ENCODE measurements around the gene PDIA5.

The PDIA5 gene

DNA sequence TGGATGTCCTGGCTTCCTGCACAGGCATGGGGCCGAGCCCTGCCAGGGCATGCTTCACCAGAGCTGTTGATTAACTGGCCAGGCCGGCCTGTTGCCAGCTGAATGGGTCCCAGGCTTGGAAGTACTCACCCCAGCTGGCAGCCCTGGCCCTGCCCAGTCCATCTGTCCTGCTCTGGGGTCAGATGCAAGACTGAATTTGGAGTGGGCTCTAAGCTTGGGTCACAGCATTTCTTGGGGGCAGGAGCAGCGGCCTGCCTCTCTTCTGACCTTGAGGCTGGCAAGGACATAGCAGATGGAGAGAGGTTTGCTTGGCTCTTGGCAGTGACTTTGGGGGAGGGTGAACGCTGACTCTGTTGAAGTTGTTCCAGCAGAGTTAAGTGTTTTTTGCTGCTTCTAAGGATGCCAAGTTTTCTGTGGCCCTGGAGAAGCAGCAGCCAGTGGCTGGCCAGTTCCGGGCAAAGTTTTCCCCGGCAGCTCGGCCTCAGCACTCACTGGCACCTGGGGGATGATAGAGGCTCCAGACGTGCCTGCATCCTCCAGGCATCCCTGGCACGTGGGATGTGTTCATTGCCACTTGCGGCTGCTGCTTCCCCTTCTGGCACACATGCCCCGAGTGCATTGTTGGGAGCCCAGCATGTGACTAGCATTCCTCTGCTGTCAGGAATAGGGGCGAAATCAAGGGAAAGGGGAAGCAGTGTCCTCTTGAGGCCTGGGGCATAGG lies 22.9 kb downstream of the PDIA5 start:
- no peak for TF ChIP-seq SIN3A (IDR thresholded peaks at IDR 0.05; ENCODE audit: borderline replicate concordance, insufficient read depth, low read length)
- no peak for TF ChIP-seq POLR2AphosphoS5 (IDR thresholded peaks at IDR 0.05; ENCODE audit: low read depth, low read length)
- TF ChIP-seq TAF1 (IDR thresholded peaks at IDR 0.05; ENCODE audit: borderline replicate concordance, insufficient read depth, low read length): no peak
- no peak for TF ChIP-seq FOXP2 (optimal IDR thresholded peaks at IDR 0.05; ENCODE audit: borderline replicate concordance, extremely low read depth, extremely low read length, insufficient read depth)
- TF ChIP-seq, protein P1, sequence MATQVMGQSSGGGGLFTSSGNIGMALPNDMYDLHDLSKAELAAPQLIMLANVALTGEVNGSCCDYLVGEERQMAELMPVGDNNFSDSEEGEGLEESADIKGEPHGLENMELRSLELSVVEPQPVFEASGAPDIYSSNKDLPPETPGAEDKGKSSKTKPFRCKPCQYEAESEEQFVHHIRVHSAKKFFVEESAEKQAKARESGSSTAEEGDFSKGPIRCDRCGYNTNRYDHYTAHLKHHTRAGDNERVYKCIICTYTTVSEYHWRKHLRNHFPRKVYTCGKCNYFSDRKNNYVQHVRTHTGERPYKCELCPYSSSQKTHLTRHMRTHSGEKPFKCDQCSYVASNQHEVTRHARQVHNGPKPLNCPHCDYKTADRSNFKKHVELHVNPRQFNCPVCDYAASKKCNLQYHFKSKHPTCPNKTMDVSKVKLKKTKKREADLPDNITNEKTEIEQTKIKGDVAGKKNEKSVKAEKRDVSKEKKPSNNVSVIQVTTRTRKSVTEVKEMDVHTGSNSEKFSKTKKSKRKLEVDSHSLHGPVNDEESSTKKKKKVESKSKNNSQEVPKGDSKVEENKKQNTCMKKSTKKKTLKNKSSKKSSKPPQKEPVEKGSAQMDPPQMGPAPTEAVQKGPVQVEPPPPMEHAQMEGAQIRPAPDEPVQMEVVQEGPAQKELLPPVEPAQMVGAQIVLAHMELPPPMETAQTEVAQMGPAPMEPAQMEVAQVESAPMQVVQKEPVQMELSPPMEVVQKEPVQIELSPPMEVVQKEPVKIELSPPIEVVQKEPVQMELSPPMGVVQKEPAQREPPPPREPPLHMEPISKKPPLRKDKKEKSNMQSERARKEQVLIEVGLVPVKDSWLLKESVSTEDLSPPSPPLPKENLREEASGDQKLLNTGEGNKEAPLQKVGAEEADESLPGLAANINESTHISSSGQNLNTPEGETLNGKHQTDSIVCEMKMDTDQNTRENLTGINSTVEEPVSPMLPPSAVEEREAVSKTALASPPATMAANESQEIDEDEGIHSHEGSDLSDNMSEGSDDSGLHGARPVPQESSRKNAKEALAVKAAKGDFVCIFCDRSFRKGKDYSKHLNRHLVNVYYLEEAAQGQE (IDR thresholded peaks at IDR 0.05; ENCODE audit: insufficient read depth in 1 of 2, low read depth in 2 of 2, low read length in 2 of 2): no peak

DNA sequence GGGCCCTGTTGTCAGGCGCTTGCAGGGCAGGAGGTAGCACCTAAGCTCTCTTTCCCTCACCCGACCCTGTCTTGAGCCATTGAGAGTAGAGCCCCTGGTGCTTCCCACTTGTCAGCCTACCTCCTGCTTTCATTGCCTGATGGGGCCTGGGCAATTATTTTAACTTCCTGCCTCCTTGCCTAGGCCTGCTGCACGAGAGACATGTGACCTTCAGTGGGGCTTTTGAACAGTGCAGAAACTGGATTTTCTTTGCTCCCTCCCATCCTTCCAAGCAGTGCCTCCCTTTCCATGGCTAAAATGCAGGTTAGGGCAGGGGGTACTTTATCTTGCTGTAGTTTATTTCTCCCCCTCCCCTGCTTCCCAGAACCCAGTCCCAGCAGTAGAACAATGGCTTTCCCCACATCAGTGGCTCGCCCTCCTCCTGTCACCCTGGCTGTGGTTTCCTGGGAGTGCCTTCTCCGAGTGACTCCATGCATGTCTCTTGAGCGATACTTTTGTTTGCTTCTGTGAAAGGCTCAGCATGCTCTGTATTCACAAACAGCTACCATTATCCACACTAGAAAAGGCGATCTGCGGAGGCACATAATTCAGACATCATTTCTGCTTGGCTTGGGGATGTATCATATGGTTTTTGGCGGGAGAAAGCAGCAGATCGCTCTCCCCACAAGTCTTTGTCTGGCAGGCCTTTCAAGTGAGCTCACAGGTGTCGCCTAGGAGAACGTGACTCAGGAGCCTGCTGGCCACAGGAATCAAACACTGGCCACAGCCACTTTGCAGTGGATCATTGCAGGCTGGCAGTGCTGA lies 24.1 kb downstream of the PDIA5 start:
- TF ChIP-seq POLR2AphosphoS5 (IDR thresholded peaks at IDR 0.05; ENCODE audit: low read depth, low read length) (no peak), TAF1 (IDR thresholded peaks at IDR 0.05; ENCODE audit: borderline replicate concordance, insufficient read depth, low read length) (no peak), FOXP2 (optimal IDR thresholded peaks at IDR 0.05; ENCODE audit: borderline replicate concordance, extremely low read depth, extremely low read length, insufficient read depth) (no peak), SIN3A (IDR thresholded peaks at IDR 0.05; ENCODE audit: borderline replicate concordance, insufficient read depth, low read length) (no peak)
- TF ChIP-seq, protein P1 (IDR thresholded peaks at IDR 0.05; ENCODE audit: insufficient read depth in 1 of 2, low read depth in 2 of 2, low read length in 2 of 2): no peak

DNA sequence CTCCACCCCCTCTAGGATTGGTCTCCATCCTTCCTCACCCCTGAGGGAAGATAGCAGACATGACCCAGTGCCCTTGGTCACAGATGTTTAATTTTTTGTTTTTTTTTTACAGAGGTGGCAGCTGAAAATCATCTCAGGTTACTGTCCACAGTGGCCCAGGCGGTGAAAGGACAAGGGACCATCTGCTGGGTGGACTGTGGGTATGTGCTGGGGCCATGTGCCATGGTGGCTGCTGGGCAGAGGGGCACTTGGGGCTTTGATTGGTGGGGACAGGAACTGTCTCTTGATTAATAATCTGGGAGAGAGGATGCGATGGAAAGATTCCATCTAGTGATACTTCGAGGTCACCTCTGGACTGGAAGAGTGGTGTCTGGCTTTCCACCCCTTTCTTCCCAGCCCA lies 25.4 kb downstream of the PDIA5 start:
- TF ChIP-seq TAF1 (IDR thresholded peaks at IDR 0.05; ENCODE audit: borderline replicate concordance, insufficient read depth, low read length): no peak
- no peak for TF ChIP-seq POLR2AphosphoS5 (IDR thresholded peaks at IDR 0.05; ENCODE audit: low read depth, low read length)
- TF ChIP-seq FOXP2 (optimal IDR thresholded peaks at IDR 0.05; ENCODE audit: borderline replicate concordance, extremely low read depth, extremely low read length, insufficient read depth): no peak
- TF ChIP-seq SIN3A (IDR thresholded peaks at IDR 0.05; ENCODE audit: borderline replicate concordance, insufficient read depth, low read length): no peak

DNA sequence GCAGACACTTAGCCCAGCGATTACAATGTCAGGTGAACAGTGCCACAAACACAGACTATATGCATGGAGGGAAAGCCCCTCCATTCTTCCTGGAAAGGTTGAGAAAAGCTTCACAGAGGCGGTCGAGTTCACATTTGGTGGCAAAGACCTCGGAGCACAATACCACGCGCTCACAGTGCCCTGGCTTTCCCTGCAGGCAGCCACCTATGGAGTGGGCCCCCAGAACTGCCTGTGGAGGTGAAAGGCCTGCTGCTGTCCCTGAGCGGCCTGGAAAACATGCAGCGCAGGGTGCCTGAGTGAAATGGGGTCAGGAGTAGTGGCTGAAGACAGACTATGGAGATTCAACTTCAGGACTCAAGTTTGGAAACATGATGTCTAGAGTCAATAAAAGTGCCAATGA lies 26.9 kb downstream of the PDIA5 start:
- no peak for TF ChIP-seq FOXP2 (optimal IDR thresholded peaks at IDR 0.05; ENCODE audit: borderline replicate concordance, extremely low read depth, extremely low read length, insufficient read depth)
- TF ChIP-seq TAF1 (IDR thresholded peaks at IDR 0.05; ENCODE audit: borderline replicate concordance, insufficient read depth, low read length): no peak
- no peak for TF ChIP-seq SIN3A (IDR thresholded peaks at IDR 0.05; ENCODE audit: borderline replicate concordance, insufficient read depth, low read length)
- TF ChIP-seq, protein P1 (IDR thresholded peaks at IDR 0.05; ENCODE audit: insufficient read depth in 1 of 2, low read depth in 2 of 2, low read length in 2 of 2): no peak
- no peak for TF ChIP-seq POLR2AphosphoS5 (IDR thresholded peaks at IDR 0.05; ENCODE audit: low read depth, low read length)

DNA sequence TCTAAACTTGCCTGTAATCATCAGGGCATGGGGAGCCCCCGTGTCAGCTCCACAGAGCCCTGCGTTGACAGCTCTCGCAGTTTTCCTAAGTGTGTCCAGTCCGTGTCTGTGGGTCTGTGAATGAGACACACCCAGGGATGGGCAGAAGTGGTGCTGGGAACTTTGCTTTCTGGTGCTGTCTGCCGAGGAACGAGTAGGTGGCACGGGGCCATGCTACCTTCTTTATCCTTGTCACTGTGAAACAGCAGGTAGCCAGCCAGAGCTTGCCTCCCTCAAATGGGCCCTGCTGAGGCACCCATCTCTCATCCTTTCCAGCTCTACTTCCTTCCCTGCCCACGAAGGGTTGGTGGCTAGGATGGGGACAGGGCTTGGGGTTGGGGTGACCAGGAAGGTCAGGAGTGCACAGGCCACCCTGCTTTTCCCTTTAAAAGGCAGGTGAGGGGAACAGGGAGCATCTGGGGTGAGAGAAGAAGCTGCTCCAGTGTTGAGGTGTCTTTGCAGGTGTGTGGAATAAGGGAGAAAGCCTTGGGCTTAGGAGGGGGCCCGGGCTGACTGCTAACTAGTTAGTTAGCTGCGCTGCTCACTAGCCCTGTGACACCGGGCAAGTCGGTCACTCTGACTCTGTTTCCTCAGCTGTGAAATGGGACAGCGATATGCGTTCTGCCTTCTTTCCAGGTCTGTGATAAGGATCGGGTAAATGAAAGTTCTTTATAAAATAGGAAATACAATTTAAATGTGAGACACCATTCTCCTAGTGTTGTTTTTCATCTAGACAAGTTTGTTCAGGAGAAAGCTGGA lies 27.9 kb downstream of the PDIA5 start:
- TF ChIP-seq FOXP2 (optimal IDR thresholded peaks at IDR 0.05; ENCODE audit: borderline replicate concordance, extremely low read depth, extremely low read length, insufficient read depth): no peak
- TF ChIP-seq POLR2AphosphoS5 (IDR thresholded peaks at IDR 0.05; ENCODE audit: low read depth, low read length): no peak
